Mesendoderm (in vitro differentiated cells): ENCODE results near the gene GSG1L.

ENCODE experiments used
- DNase-seq: peaks from one replicate; pipeline ENCODE4 v3.0.0; 2013
- H2AK5ac ChIP-seq: 2 replicates; pipeline ENCODE4 v1.6.1; 2013; ENCODE audit warnings: low read length, inconsistent platforms
- H2BK120ac ChIP-seq: 2 replicates; pipeline ENCODE4 v1.6.1; 2013; ENCODE audit warnings: low read depth, mild to moderate bottlenecking, low read length, moderate library complexity, mixed read lengths
- H2BK15ac ChIP-seq: replicated peaks from 2 replicates; pipeline ENCODE4 v1.6.1; 2013; ENCODE audit warnings: low read depth, mild to moderate bottlenecking, moderate library complexity
- H2BK5ac ChIP-seq: 2 replicates; pipeline ENCODE4 v1.6.1; 2013; ENCODE audit warnings: low read length, inconsistent platforms
- H3K18ac ChIP-seq: 2 replicates; pipeline ENCODE4 v1.6.1; 2013; ENCODE audit warnings: mild to moderate bottlenecking, low read length, mixed read lengths
- H3K23ac ChIP-seq: one replicate; pipeline ENCODE4 v1.6.1; 2013; ENCODE audit warnings: low read length
- H3K27ac ChIP-seq: 2 replicates; pipeline ENCODE4 v1.5.1; 2013; ENCODE audit warnings: low read depth, mild to moderate bottlenecking, inconsistent platforms, low read length, moderate library complexity
- H3K27me3 ChIP-seq: 2 replicates; pipeline ENCODE4 v1.6.1; 2013; ENCODE audit warnings: low read length, control low read depth, mild to moderate bottlenecking, inconsistent platforms; ENCODE audit not compliant: insufficient read depth, poor library complexity
- H3K36me3 ChIP-seq: 2 replicates; pipeline ENCODE4 v1.6.1; 2013; ENCODE audit warnings: low read length, inconsistent platforms; ENCODE audit not compliant: control insufficient read depth, insufficient read depth
- H3K4ac ChIP-seq: one replicate; pipeline ENCODE4 v1.6.1; 2013; ENCODE audit warnings: low read depth, mild to moderate bottlenecking, low read length, moderate library complexity
- H3K4me1 ChIP-seq: 2 replicates; pipeline ENCODE4 v1.6.1; 2013; ENCODE audit warnings: low read depth, low read length, inconsistent platforms; ENCODE audit not compliant: control insufficient read depth
- H3K4me2 ChIP-seq: 2 replicates; pipeline ENCODE4 v1.6.1; 2013; ENCODE audit warnings: low read length
- H3K4me3 ChIP-seq: 2 replicates; pipeline ENCODE4 v1.5.1; 2013; ENCODE audit warnings: mild to moderate bottlenecking, low read length
- H3K56ac ChIP-seq: one replicate; pipeline ENCODE4 v1.6.1; 2013; ENCODE audit warnings: low read length
- H3K79me1 ChIP-seq: 2 replicates; pipeline ENCODE4 v1.6.1; 2013; ENCODE audit warnings: low read length, inconsistent platforms
- H3K79me2 ChIP-seq: 2 replicates; pipeline ENCODE4 v1.6.1; 2013; ENCODE audit warnings: mild to moderate bottlenecking, low read length; ENCODE audit not compliant: control insufficient read depth, insufficient read depth
- H3K9ac ChIP-seq: 2 replicates; pipeline ENCODE4 v1.6.1; 2013; ENCODE audit warnings: low read length, inconsistent platforms
- H4K5ac ChIP-seq: one replicate; pipeline ENCODE4 v1.6.1; 2013; ENCODE audit warnings: low read length
- H4K8ac ChIP-seq: one replicate; pipeline ENCODE4 v1.6.1; 2013; ENCODE audit warnings: low read depth, mild to moderate bottlenecking, control low read depth, low read length, moderate library complexity
- WGBS: extraction: QIAGEN DNeasy Blood & Tissue Kit; methylation state at CpG from one replicate; pipeline ENCODE4 v1.1.7; 2013; ENCODE audit warnings: low lambda C conversion rate, missing lambda C conversion rate; ENCODE audit not compliant: insufficient coverage; ENCODE audit errors: extremely low coverage; 5-methylcytosine and 5-hydroxymethylcytosine counted together

Gene GSG1L

DNA sequence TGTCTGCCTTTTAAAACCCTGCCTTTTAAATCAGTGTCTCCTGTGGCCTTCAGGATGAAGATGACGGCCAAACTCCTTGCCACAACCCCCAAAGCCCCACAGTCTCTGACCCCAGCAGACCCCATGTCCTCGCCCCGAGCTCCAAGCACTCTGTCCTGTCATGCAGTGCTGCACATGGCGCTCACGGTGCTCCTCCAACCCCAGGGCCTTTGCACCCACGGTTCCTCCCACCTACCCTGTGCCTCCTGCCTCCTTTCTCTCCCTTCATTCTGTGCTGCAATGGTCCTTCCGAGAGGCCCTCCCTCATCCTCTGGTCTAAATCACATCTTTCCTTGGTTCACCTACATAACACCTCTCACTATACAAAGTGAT is 278.2 kb downstream of the GSG1L start:
- Histone ChIP-seq H3K4me3 (no peak overlapping the region), H2AK5ac (no peak overlapping the region), H3K27me3 (no peaks in the 10 kb centered on the region), H3K4me2 (no peak overlapping the region), H3K4me1 (no peaks in the 10 kb centered on the region), H4K5ac (no peak overlapping the region), H4K8ac (no peak overlapping the region), H3K4ac (no peak overlapping the region), H3K79me1 (no peaks in the 10 kb centered on the region), H3K27ac (no peak overlapping the region), H3K18ac (no peak overlapping the region), H2BK5ac (no peak overlapping the region), H2BK15ac (no peak overlapping the region), H3K23ac (no peak overlapping the region), H3K36me3 (no peaks in the 10 kb centered on the region), H2BK120ac (no peak overlapping the region), H3K9ac (no peak overlapping the region), H3K56ac (no peak overlapping the region), H3K79me2 (no peaks in the 10 kb centered on the region)
- no CpG with 5 or more reads among the region's 7 CpGs for WGBS
- DNase-seq: no peak

DNA sequence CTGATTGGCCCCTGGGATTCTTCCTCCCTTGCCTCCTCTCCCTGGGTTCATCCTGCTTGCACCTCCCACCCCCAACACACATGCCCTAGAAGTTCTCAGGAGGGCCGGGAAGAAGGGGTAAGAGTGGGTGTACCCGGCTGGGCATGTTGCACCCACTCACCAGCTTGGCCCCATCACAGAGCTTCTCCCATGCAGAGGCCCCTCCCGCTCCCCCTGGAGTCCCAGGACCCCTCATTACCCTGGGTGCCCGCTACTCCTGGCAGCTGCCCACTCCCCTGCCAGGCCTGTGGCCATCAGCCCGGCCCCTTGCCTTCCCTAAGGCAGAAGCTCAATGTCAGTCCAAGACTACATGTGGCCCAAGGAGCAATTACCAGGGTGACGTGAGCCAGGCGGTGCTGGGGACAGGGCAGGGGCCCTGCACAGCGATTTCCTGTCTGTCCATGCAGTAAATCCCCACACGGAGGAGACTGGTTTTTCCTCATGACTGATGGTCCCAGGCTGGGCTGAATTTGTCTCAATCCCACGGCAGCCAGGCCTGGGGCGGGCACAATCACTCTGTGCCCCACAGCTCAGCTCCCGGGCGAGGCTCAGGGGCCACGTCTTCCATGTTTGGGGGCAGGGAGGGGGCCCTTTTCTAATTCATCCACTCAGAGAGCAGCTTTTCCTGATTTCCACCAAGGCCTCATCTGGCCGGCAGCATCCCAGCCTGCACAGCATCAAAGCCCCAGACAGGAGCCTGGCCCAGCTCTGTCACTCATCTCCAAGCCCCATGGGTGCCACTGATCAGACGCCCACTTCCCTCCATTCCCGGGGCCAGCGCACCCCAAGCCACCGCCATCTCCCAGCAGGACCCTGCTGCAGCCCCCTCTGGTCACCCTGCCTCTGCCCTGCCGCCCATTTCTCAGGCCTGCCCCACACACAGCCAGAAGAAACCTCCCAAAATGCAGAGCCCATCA is 278.9 kb downstream of the GSG1L start:
- H4K5ac ChIP-seq: no peak overlapping the region
- no peaks in the 10 kb centered on the region for H3K27me3 ChIP-seq
- no peaks in the 10 kb centered on the region for H3K36me3 ChIP-seq
- H3K4me1 ChIP-seq: no peaks in the 10 kb centered on the region
- H3K79me1 ChIP-seq: no peaks in the 10 kb centered on the region
- H3K18ac ChIP-seq: no peak overlapping the region
- H3K4me2 ChIP-seq: no peak overlapping the region
- H3K4ac ChIP-seq: no peak overlapping the region
- no peak overlapping the region for H2AK5ac ChIP-seq
- H3K79me2 ChIP-seq: no peaks in the 10 kb centered on the region
- H3K9ac ChIP-seq: no peak overlapping the region
- H3K56ac ChIP-seq: no peak overlapping the region
- H3K27ac ChIP-seq: no peak overlapping the region
- no peak overlapping the region for H2BK5ac ChIP-seq
- DNase-seq: no peak
- H2BK15ac ChIP-seq: no peak overlapping the region
- H3K23ac ChIP-seq: no peak overlapping the region
- WGBS: no CpG with 5 or more reads among the region's 20 CpGs
- no peak overlapping the region for H2BK120ac ChIP-seq
- no peak overlapping the region for H3K4me3 ChIP-seq
- no peak overlapping the region for H4K8ac ChIP-seq

DNA sequence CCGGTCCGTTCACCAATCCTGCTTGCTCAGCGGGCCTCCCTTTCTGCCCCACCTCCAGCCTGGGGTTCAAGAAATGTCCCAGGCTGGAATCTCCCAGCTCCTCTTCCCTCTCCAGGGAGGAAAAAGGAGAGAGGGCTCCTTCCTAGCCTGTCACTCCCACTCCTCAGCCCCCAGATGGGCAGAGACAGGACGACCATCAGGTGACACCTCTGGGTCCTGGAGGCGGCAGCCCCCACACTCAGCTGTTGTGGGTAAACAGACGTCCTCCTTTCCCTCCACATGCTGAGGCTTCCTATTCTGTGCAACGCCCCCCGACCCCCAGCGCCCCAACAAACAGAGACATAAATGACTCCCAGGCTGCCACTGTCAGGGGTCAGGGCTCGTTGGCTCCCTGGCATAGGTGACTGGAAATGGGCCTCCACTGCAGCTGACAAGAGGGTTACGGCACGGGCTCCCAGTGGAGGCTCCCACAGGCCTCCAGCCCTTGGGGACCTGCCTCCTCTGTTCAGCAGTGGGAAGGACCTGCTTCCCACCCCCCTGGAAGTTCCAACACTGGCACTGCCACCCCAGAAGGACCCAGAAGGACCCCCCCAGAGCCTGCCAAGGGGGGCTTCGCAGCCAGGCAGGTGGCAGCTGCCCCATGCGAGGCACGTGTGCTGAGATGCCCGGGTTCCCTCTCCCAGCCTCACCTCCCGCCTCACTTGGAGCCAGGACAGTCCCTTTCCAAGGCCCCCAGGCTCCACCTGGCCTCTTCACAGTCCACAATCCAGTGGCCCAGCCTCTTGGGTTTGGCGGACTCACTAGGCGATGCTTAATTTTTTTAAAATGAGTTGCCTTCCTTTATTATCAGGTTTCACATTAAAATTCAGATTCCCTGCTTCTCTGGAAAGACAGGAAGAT is 281.3 kb downstream of the GSG1L start:
- Histone ChIP-seq H3K36me3 (no peaks in the 10 kb centered on the region), H2BK15ac (no peak overlapping the region), H2BK120ac (no peak overlapping the region), H3K4me3 (no peak overlapping the region), H2AK5ac (no peak overlapping the region), H3K9ac (no peak overlapping the region), H4K5ac (no peak overlapping the region), H3K18ac (no peak overlapping the region), H3K27ac (no peak overlapping the region), H3K79me1 (no peaks in the 10 kb centered on the region), H3K79me2 (no peaks in the 10 kb centered on the region), H3K4me1 (no peaks in the 10 kb centered on the region), H4K8ac (no peak overlapping the region), H3K4me2 (no peak overlapping the region), H3K56ac (no peak overlapping the region), H3K27me3 (no peaks in the 10 kb centered on the region), H3K23ac (no peak overlapping the region), H2BK5ac (no peak overlapping the region), H3K4ac (no peak overlapping the region)
- DNase-seq: no peak
- WGBS: no CpG with 5 or more reads among the region's 19 CpGs

DNA sequence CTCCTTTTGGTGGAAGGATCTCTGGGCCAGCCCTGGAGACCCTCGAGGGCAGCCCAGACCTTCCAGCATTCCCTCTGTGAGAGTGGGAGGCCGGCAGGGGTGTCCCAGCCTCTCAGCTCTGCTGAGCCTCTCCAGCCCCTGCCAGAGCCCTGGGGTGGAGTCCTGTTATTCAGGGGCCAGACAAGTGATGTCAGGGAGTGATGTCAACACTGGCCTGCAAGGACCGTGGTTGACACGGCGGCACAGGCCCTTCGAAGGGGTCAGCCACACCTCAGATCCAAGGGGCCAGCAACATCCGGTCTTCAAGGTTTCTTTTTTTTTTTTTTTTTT is 282.4 kb downstream of the GSG1L start:
- Histone ChIP-seq H3K36me3 (no peaks in the 10 kb centered on the region), H3K4me2 (no peak overlapping the region), H3K4me3 (no peak overlapping the region), H3K27me3 (no peaks in the 10 kb centered on the region), H3K56ac (no peak overlapping the region), H4K8ac (no peak overlapping the region), H2AK5ac (no peak overlapping the region), H3K4ac (no peak overlapping the region), H3K23ac (no peak overlapping the region), H2BK120ac (no peak overlapping the region), H3K18ac (no peak overlapping the region), H2BK5ac (no peak overlapping the region), H3K79me2 (no peaks in the 10 kb centered on the region), H3K4me1 (no peaks in the 10 kb centered on the region), H3K79me1 (no peaks in the 10 kb centered on the region), H3K9ac (no peak overlapping the region), H4K5ac (no peak overlapping the region), H2BK15ac (no peak overlapping the region), H3K27ac (no peak overlapping the region)
- DNase-seq: no peak
- no CpG with 5 or more reads among the region's 7 CpGs for WGBS

DNA sequence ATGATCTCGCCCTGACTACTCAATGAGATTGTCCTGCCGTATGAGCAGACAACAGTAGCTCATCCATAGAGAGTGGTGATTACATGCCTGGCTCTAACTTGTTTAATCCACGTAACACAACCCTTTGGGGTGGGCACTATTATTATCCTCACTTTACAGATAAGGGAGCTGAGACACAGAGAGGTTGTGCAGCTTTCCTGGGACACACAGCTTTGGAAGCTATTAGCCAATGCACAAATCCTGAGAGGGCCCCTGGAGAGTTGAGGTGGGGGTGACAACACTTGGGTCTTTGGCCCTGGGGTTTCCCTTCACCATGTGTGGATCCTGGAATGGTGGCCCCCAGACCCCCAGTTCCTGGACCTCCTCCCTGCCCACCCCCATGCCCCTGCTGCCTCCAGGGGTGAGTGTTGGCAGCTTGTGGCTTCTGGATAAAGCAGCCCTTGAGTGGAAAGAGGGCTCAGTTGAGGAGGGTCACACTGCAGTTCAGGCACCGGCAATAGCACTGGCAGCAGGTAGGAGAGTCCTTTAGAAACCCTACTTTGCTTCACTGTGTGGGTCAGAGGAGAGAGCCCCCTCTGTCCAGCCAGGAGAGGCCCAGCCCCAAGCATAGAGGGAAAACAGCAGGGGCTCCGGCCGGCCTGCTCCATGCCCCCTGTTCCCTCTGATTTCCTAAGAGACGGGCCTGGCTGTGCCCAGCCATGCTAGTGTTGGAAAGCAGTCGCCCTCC is 282.9 kb downstream of the GSG1L start:
- H3K27me3 ChIP-seq: no peaks in the 10 kb centered on the region
- H3K4me2 ChIP-seq: no peak overlapping the region
- H2BK5ac ChIP-seq: no peak overlapping the region
- no peak overlapping the region for H3K23ac ChIP-seq
- H2BK15ac ChIP-seq: no peak overlapping the region
- no CpG with 5 or more reads among the region's 8 CpGs for WGBS
- no peak overlapping the region for H3K18ac ChIP-seq
- no peak overlapping the region for H2BK120ac ChIP-seq
- no peak overlapping the region for H4K8ac ChIP-seq
- H4K5ac ChIP-seq: no peak overlapping the region
- H3K36me3 ChIP-seq: no peaks in the 10 kb centered on the region
- no peak overlapping the region for H3K4me3 ChIP-seq
- no peaks in the 10 kb centered on the region for H3K4me1 ChIP-seq
- H3K79me1 ChIP-seq: no peaks in the 10 kb centered on the region
- no peak overlapping the region for H3K9ac ChIP-seq
- H3K79me2 ChIP-seq: no peaks in the 10 kb centered on the region
- H2AK5ac ChIP-seq: no peak overlapping the region
- DNase-seq: no peak
- no peak overlapping the region for H3K4ac ChIP-seq
- H3K56ac ChIP-seq: no peak overlapping the region
- H3K27ac ChIP-seq: no peak overlapping the region
